Measurements from ENCODE around the gene WDR7. TPM values are rescaled to one million over a fixed set of nuclear protein-coding genes. Genes with fewer than 3 reads are reported as not detected.
A peak's percentile ranks its signal among the peaks of the same experiment; 100 is the strongest.

WDR7 gene
- total and polyA plus RNA-seq, 4 experiments from 2014 or later: 22.3 to 50.8 (median 36.2) TPM

- Histone ChIP-seq H3K27ac (ENCODE audit: low read depth, low read length) (no peak overlapping the region), H3K36me3 (ENCODE audit: insufficient read depth, low read length) (no peaks in the 10 kb centered on the region), H3K9me3 (ENCODE audit: control insufficient read depth in 1 of 2, low read length in 2 of 2) (no peaks in the 10 kb centered on the region), H3K4me3 (ENCODE audit: low read length in 2 of 2) (no peak overlapping the region), H3K27me3 (ENCODE audit: insufficient read depth, low read length) (no peaks in the 10 kb centered on the region), H3K4me1 (ENCODE audit: insufficient read depth, low read length) (peaks cover 6% of the 10 kb centered on the region)
- POLR2A ChIA-PET (ENCODE audit: partially characterized antibody): no interaction called here
- DNase-seq: no peak
- CTCF ChIA-PET (ENCODE audit: partially characterized antibody): interaction anchor here (2.9 kb wide), 1 partner anchor 33 kb away, joined by 9 read pairs; no protein-coding TSS in a partner anchor
- Mint-ChIP-seq H3K27me3 (no peaks in the 10 kb centered on the region), H3K4me1 (peaks cover 13 to 16% (median 15%) of the 10 kb centered on the region in 4 donors), H3K4me3 (no peak overlapping the region), H3K9me3 (no peaks in the 10 kb centered on the region), H3K36me3 (peaks cover 7 to 12% of the 10 kb centered on the region in 2 donors), H3K27ac (no peak overlapping the region)
- intact Hi-C loops (cut with micrococcal nuclease): no loop called here
These were observed 250.8 kb downstream of the WDR7 start for GRCh38 chr18:56901919-56902318.

- Histone ChIP-seq H3K27ac (ENCODE audit: low read depth, low read length) (no peak overlapping the region), H3K4me1 (ENCODE audit: insufficient read depth, low read length) (peaks cover 6% of the 10 kb centered on the region), H3K9me3 (ENCODE audit: control insufficient read depth in 1 of 2, low read length in 2 of 2) (no peaks in the 10 kb centered on the region), H3K36me3 (ENCODE audit: insufficient read depth, low read length) (no peaks in the 10 kb centered on the region), H3K27me3 (ENCODE audit: insufficient read depth, low read length) (no peaks in the 10 kb centered on the region), H3K4me3 (ENCODE audit: low read length in 2 of 2) (no peak overlapping the region)
- ChIA-PET CTCF (ENCODE audit: partially characterized antibody) (interaction anchor here (2.9 kb wide), 1 partner anchor 33 kb away, joined by 9 read pairs; no protein-coding TSS in a partner anchor), POLR2A (ENCODE audit: partially characterized antibody) (no interaction called here)
- H3K4me1 Mint-ChIP-seq: peaks cover 13 to 16% (median 14%) of the 10 kb centered on the region in 4 donors
- DNase-seq: no peak
- H3K4me3 Mint-ChIP-seq: no peak overlapping the region
- H3K36me3 Mint-ChIP-seq: peaks cover 8 to 19% of the 10 kb centered on the region in 2 donors
- intact Hi-C loops (cut with micrococcal nuclease): no loop called here
- peak overlapping the region in 1 of 7 donors; percentile 13 for H3K27ac Mint-ChIP-seq
- H3K9me3 Mint-ChIP-seq: no peaks in the 10 kb centered on the region
- H3K27me3 Mint-ChIP-seq: no peaks in the 10 kb centered on the region
These were observed 251.5 kb downstream of the WDR7 start for GRCh38 chr18:56902653-56903052.

- Histone ChIP-seq H3K4me3 (ENCODE audit: low read length in 2 of 2) (no peak overlapping the region), H3K27me3 (ENCODE audit: insufficient read depth, low read length) (no peaks in the 10 kb centered on the region), H3K4me1 (ENCODE audit: insufficient read depth, low read length) (peaks cover 6% of the 10 kb centered on the region), H3K36me3 (ENCODE audit: insufficient read depth, low read length) (no peaks in the 10 kb centered on the region), H3K27ac (ENCODE audit: low read depth, low read length) (no peak overlapping the region), H3K9me3 (ENCODE audit: control insufficient read depth in 1 of 2, low read length in 2 of 2) (no peaks in the 10 kb centered on the region)
- POLR2A ChIA-PET (ENCODE audit: partially characterized antibody): no interaction called here
- peaks cover 8 to 20% of the 10 kb centered on the region in 2 donors for H3K36me3 Mint-ChIP-seq
- H3K27ac Mint-ChIP-seq: no peak overlapping the region
- CTCF ChIA-PET (ENCODE audit: partially characterized antibody): no interaction called here
- intact Hi-C loops (cut with micrococcal nuclease): no loop called here
- H3K4me1 Mint-ChIP-seq: peaks cover 9 to 10% (median 10%) of the 10 kb centered on the region in 4 donors
- H3K9me3 Mint-ChIP-seq: no peaks in the 10 kb centered on the region
- no peak for DNase-seq
- H3K4me3 Mint-ChIP-seq: no peak overlapping the region
- H3K27me3 Mint-ChIP-seq: no peaks in the 10 kb centered on the region
These were observed 252.5 kb downstream of the WDR7 start for GRCh38 chr18:56903686-56904085.

- Histone ChIP-seq H3K27ac (ENCODE audit: low read depth, low read length) (no peak overlapping the region), H3K36me3 (ENCODE audit: insufficient read depth, low read length) (no peaks in the 10 kb centered on the region), H3K9me3 (ENCODE audit: control insufficient read depth in 1 of 2, low read length in 2 of 2) (no peaks in the 10 kb centered on the region), H3K4me3 (ENCODE audit: low read length in 2 of 2) (no peak overlapping the region), H3K4me1 (ENCODE audit: insufficient read depth, low read length) (no peaks in the 10 kb centered on the region), H3K27me3 (ENCODE audit: insufficient read depth, low read length) (no peaks in the 10 kb centered on the region)
- H3K4me1 Mint-ChIP-seq: peaks cover 0 to 2% (median 0%) of the 10 kb centered on the region in 4 donors
- no peaks in the 10 kb centered on the region for H3K27me3 Mint-ChIP-seq
- intact Hi-C loops (cut with micrococcal nuclease): no loop called here
- H3K36me3 Mint-ChIP-seq: peaks cover 13 to 39% of the 10 kb centered on the region in 2 donors
- CTCF ChIA-PET (ENCODE audit: partially characterized antibody): no interaction called here
- DNase-seq: no peak
- H3K27ac Mint-ChIP-seq: no peak overlapping the region
- no peak overlapping the region for H3K4me3 Mint-ChIP-seq
- POLR2A ChIA-PET (ENCODE audit: partially characterized antibody): no interaction called here
- no peaks in the 10 kb centered on the region for H3K9me3 Mint-ChIP-seq
These were observed 256.6 kb downstream of the WDR7 start for GRCh38 chr18:56907771-56908170.

- Histone ChIP-seq H3K36me3 (ENCODE audit: insufficient read depth, low read length) (no peaks in the 10 kb centered on the region), H3K27ac (ENCODE audit: low read depth, low read length) (no peak overlapping the region), H3K9me3 (ENCODE audit: control insufficient read depth in 1 of 2, low read length in 2 of 2) (no peaks in the 10 kb centered on the region), H3K27me3 (ENCODE audit: insufficient read depth, low read length) (no peaks in the 10 kb centered on the region), H3K4me3 (ENCODE audit: low read length in 2 of 2) (no peak overlapping the region), H3K4me1 (ENCODE audit: insufficient read depth, low read length) (no peaks in the 10 kb centered on the region)
- CTCF ChIA-PET (ENCODE audit: partially characterized antibody): no interaction called here
- POLR2A ChIA-PET (ENCODE audit: partially characterized antibody): no interaction called here
- DNase-seq: no peak
- Mint-ChIP-seq H3K9me3 (peaks cover 0 to under 1% (median 0%) of the 10 kb centered on the region in 8 donors), H3K27ac (no peak overlapping the region), H3K36me3 (peaks cover 14 to 44% of the 10 kb centered on the region in 2 donors), H3K4me3 (no peak overlapping the region), H3K27me3 (no peaks in the 10 kb centered on the region), H3K4me1 (peaks cover 0 to 2% (median 0%) of the 10 kb centered on the region in 4 donors)
- intact Hi-C loops (cut with micrococcal nuclease): no loop called here
These were observed 259.1 kb downstream of the WDR7 start for GRCh38 chr18:56910237-56910636.

GRCh38 chr18:56910967-56911366 lies 259.8 kb downstream of the WDR7 start:
- ChIA-PET CTCF (ENCODE audit: partially characterized antibody) (no interaction called here), POLR2A (ENCODE audit: partially characterized antibody) (no interaction called here)
- H3K9me3 Mint-ChIP-seq: peaks cover 0 to 6% (median under 1%) of the 10 kb centered on the region in 8 donors
- no peaks in the 10 kb centered on the region for H3K27me3 Mint-ChIP-seq
- no peaks in the 10 kb centered on the region for H3K4me1 ChIP-seq (ENCODE audit: insufficient read depth, low read length)
- H3K27me3 ChIP-seq (ENCODE audit: insufficient read depth, low read length): no peaks in the 10 kb centered on the region
- no peak overlapping the region for H3K27ac ChIP-seq (ENCODE audit: low read depth, low read length)
- H3K36me3 ChIP-seq (ENCODE audit: insufficient read depth, low read length): no peaks in the 10 kb centered on the region
- H3K27ac Mint-ChIP-seq: peak overlapping the region in 1 of 7 donors; percentile 62
- H3K4me3 ChIP-seq (ENCODE audit: low read length in 2 of 2): no peak overlapping the region
- H3K4me1 Mint-ChIP-seq: peaks cover 0 to 2% (median 0%) of the 10 kb centered on the region in 4 donors
- H3K36me3 Mint-ChIP-seq: peaks cover 15 to 43% of the 10 kb centered on the region in 2 donors
- intact Hi-C loops (cut with micrococcal nuclease): no loop called here
- no peak overlapping the region for H3K4me3 Mint-ChIP-seq
- no peak for DNase-seq
- H3K9me3 ChIP-seq (ENCODE audit: control insufficient read depth in 1 of 2, low read length in 2 of 2): no peaks in the 10 kb centered on the region

- DNase-seq: no peak
- CTCF ChIA-PET (ENCODE audit: partially characterized antibody): no interaction called here
- no peak overlapping the region for H3K27ac ChIP-seq (ENCODE audit: low read depth, low read length)
- H3K9me3 Mint-ChIP-seq: peaks cover 0 to 6% (median under 1%) of the 10 kb centered on the region in 8 donors
- H3K4me1 Mint-ChIP-seq: peaks cover 0 to 3% (median 0%) of the 10 kb centered on the region in 4 donors
- no peaks in the 10 kb centered on the region for H3K27me3 Mint-ChIP-seq
- no peak overlapping the region for H3K4me3 Mint-ChIP-seq
- intact Hi-C loops (cut with micrococcal nuclease): no loop called here
- no peaks in the 10 kb centered on the region for H3K27me3 ChIP-seq (ENCODE audit: insufficient read depth, low read length)
- no peaks in the 10 kb centered on the region for H3K4me1 ChIP-seq (ENCODE audit: insufficient read depth, low read length)
- POLR2A ChIA-PET (ENCODE audit: partially characterized antibody): no interaction called here
- H3K36me3 Mint-ChIP-seq: peaks cover 11 to 29% of the 10 kb centered on the region in 2 donors
- H3K9me3 ChIP-seq (ENCODE audit: control insufficient read depth in 1 of 2, low read length in 2 of 2): no peaks in the 10 kb centered on the region
- no peaks in the 10 kb centered on the region for H3K36me3 ChIP-seq (ENCODE audit: insufficient read depth, low read length)
- no peak overlapping the region for H3K4me3 ChIP-seq (ENCODE audit: low read length in 2 of 2)
- H3K27ac Mint-ChIP-seq: no peak overlapping the region
These were observed 262.8 kb downstream of the WDR7 start for GRCh38 chr18:56913941-56914340.
